NCI-H128 (cell line): ENCODE measurements around the gene KNG1.
"Not testable (repeated sequence)": the region's sequence is repeated elsewhere in the genome, so short reads cannot be mapped to it uniquely, and the experiment has no call there.

Experiments used
- DNase-seq: peaks from one replicate; lab custom pipeline; 2025; ENCODE audit not compliant: unreplicated experiment; lab: John Stamatoyannopoulos, UW

The KNG1 gene

DNA sequence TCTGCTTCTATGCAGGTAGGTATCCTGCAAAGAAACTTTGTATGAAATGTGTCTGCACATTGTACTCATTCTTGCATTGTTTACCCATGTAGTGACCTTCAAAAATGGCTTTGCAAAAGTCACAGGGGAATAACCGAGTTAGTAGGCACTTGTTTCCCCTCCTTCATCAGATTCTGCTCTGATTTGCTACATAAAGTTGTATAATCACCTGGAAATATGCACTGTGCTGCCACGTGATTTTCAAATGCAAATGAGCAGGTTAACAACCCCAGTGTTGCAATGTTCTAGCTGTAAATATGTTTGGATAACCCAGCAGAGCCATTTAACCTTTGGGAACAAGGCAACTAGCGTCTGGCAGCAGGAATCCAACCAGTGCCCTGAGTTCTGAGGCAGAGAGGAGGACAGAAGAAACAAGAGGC lies at the start of gene KNG1:
KNG1 (plus strand) TSS at position 321 of the 419 bp plus-strand sequence. CDS start 184 bp downstream, outside the sequence.
- DNase-seq = no peak

- no peak for DNase-seq
These were observed 48.7 kb upstream of the KNG1 start for GRCh38 chr3:186668426-186668825.

GRCh38 chr3:186669378-186670084 lies 47.6 kb upstream of the KNG1 start:
- no peak for DNase-seq

GRCh38 chr3:186670155-186670554 lies 47.0 kb upstream of the KNG1 start:
- DNase-seq = no peak

GRCh38 chr3:186671051-186671450 lies 46.1 kb upstream of the KNG1 start:
- DNase-seq = no peak

- no peak for DNase-seq
These were observed 38.6 kb upstream of the KNG1 start for GRCh38 chr3:186678604-186679003.

DNA sequence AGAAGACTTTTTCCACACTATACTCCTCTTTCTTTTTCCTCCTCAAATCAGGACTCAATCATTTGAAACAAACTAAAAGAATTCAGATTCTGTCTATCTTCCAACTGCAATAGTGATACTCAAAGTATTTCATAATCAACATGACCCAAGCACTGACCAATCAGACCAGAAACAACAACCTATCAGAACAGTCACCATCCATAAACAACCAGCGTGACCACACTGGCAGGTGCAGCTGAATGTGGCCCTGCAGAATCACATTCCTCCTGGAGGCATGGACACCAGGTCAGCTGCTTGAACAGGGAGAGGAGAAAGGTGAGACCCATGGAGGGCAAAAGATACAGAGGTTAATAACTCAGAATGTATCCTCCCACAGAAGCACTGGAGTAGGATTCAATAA lies 38.0 kb upstream of the KNG1 start:
- DNase-seq = no peak

DNA sequence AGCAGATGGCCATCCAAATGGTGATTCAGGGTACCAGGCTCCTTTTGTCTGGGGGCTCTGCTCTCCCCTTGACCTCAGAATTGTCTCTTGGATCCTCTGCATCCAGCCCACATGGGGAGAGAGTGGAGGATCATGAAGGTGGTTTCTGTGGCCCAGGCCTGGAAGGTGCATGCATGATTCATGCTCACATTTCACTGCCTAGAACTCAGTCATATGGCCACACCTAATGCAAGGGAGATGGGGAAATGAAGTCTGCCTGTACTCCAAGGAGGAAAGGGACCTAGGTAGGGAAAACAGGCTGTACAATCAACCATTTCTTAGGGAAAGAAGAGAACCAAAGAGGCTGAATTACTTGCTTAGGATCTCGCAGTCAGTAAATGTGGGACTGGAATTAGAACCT lies 36.3 kb upstream of the KNG1 start:
- DNase-seq = no peak

DNA sequence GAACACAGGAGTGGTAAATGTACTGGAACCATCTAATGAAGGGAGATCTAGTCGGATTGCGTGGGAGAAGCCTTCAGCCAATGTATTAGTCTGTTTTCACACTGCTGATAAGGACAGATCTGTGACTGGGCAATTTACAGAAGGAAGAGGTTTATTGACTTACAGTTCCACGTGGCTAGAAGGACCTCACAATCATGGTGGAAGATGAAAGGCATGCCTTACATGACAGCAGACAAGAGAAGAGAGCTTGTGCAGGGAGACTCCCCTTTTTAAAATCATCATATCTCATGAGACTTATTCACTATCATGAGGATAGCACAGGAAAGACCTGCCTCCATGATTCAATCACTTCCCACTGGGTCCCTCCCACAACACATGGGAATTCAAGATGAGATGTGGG lies 34.3 kb upstream of the KNG1 start:
- no peak for DNase-seq

- DNase-seq = no peak
These were observed 33.2 kb upstream of the KNG1 start for GRCh38 chr3:186683979-186684378.

- not testable (repeated sequence) for DNase-seq
These were observed 30.7 kb upstream of the KNG1 start for GRCh38 chr3:186686475-186686874.

DNA sequence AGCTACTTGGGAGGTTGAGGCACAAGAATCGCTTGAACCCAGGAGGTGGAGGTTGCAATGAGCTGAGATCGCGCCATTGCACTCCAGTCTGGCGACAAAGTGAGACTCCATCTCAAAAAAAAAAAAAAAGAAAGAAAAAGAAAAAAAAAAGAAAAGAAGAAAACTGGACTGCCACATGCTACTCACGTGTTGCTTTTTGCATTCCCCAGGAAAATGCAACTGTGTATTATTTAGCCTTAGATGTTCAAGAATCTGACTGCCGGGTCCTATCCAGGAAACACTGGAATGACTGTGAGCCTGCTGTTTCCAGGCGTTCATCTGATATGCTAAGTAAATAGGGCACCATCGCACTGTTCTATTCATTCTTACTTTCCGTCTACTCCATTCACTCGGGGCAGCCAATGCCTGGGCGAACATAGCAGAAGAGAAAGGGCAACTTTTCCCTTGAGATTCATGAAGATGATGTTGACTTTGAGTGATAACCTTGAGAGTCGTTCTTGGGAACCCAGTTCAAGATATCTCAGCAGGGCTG lies 30.0 kb upstream of the KNG1 start:
- DNase-seq = no peak

DNA sequence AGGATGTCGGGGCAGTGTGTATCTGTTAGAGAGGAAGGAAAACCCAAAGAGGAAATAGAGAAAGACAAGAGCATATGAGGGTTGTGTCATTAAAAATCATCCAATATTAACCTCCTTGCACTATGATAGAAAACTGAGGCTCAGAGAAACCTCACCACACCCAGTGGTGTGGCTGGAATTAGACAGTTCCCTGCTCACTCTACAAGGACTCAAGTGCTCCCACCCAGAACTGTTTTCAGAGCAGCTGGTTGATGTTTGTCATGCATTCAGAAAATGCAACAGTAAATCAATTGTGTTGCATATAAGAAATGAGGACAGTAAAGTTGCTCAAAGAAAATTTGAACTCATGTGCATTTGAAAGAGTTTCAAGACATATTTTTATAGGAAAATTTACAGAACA lies 26.9 kb upstream of the KNG1 start:
- not testable (repeated sequence) for DNase-seq

- DNase-seq = no peak
These were observed 25.5 kb upstream of the KNG1 start for GRCh38 chr3:186691676-186692075.

DNA sequence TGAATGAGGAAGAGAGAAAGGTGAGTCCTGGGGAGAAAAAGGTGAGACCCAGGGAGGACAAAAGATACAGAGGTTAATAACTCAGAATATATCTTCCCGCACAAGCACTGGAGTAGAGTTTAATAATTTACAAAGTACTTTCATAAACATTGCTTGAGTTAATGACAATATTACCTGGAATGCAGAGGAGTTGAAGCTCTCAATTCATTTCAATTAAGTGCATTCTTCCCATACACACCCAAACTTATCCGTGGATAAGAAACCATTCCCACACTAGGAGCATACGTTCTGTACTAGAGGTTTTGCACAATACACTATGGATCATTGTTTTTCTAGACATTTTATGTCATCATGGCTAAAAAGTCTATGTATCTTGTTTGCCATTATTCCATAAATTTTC lies 23.3 kb upstream of the KNG1 start:
- no peak for DNase-seq

DNA sequence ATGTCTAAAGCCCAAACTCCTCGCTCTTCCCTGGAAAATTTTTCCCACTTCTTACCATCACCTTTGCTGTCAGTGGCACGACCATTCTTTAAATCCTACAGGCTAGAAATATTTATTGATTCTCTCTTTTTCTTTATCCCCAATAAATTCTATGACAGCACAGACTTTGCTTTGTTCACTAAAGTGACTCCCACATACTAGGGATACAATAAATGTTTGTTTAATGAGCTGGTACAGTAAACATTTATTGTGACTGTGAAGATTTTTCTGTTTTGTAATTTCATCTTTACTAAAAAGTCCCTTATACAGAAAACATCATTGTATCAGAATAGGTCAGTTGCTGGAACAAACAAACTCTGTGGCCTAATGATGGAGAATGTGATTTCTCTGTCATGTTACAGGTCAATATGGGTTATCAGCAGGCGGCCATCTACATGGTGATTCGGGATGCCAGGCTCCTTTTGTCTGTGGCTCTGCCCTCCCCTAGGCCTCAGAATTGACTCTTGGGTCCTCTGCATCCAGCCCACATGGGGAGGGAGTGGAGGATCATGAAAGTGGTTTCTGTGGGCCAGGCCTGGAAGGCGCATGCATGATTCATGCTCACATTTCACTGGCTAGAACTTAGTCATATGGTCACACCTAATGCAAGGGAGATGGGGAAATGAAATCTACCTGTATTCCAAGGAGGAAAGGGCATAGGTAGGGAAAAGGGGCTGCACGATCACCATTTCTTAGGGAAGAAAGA lies 22.7 kb upstream of the KNG1 start:
- DNase-seq = no peak

DNA sequence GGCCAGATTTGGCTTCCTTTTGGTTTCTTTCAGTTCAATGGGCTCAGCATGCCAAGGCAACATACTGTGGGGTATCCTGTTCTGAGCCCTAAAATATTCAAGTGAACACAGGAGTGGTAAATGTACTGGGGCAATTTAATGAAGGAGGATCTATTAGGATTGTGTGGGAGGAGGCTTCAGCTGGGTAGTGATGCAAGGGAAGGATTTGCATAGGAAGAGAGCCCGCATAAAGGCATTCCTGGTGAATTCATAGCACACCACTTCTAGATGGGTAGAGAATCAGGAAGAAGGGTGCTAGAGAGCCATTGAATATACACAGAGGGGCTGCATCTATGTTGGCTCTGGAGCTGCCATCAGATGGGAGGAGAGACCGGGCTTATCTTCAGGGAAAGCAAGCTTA lies 20.6 kb upstream of the KNG1 start:
- no peak for DNase-seq

- DNase-seq = no peak
These were observed 19.6 kb upstream of the KNG1 start for GRCh38 chr3:186697510-186697909.

- no peak for DNase-seq
These were observed 16.9 kb upstream of the KNG1 start for GRCh38 chr3:186700267-186700666.

DNA sequence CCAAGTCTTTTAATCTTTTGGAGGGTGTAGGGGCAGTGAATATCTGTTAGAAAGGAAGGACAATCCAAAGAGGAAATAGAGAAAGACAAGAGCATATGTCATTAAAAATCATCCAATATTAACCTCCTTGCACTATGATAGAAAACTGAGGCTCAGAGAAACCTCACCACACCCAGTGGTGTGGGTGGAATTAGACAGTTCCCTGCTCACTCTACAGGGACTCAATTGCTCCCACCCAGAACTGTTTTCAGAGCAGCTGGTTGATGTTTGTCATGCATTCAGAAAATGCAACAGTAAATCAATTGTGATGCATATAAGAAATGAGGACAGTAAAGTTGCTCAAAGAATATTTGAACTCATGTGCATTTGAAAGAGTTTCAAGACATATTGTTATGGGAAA lies 14.7 kb upstream of the KNG1 start:
- not testable (repeated sequence) for DNase-seq

GRCh38 chr3:186705882-186706780 lies 11.0 kb upstream of the KNG1 start:
- no peak for DNase-seq
